IMR-90 (cell line): ENCODE data around the gene RSL1D1. TPM values are rescaled to one million over a fixed set of nuclear protein-coding genes. Genes with fewer than 3 reads are reported as not detected.
"Not testable (repeated sequence)": the region's sequence is repeated elsewhere in the genome, so short reads cannot be mapped to it uniquely, and the experiment has no call there.

Experiments
- ATAC-seq: fragments of 200-7000 bp; cut with Tn5 transposase; 2 replicates; pipeline ENCODE4 v1.9.1; 2020; ENCODE audit warnings: low read depth, mild to moderate bottlenecking, moderate library complexity
- BruUV-seq: library from RNA; stranded (reverse); fragments of 400-500 nt; replicated peaks from 2 replicates; lab custom pipeline; 2021; lab: Mats Ljungman, UMichigan
- CTCF ChIA-PET: fragments of 300-600 bp; formaldehyde crosslinking; extraction: SDS; loops from one replicate; lab custom pipeline; 2021; ENCODE audit warnings: antibody characterized with exemption; lab: Yijun Ruan, JAX
- POLR2A ChIA-PET: fragments of 300-600 bp; sonication (Branson Sonifier 250); formaldehyde crosslinking; loops from one replicate; lab custom pipeline; 2022; ENCODE audit warnings: antibody characterized with exemption; ENCODE audit not compliant: unreplicated experiment; lab: Charles Lee
- DNase-seq: peaks from one replicate; pipeline ENCODE4 v3.0.0; 2013
- H2AFZ ChIP-seq: replicated peaks from 2 replicates; pipeline ENCODE3; 2013; ENCODE audit warnings: low read length, mild to moderate bottlenecking; ENCODE audit not compliant: poor library complexity
- H2AK5ac ChIP-seq: 2 replicates; pipeline ENCODE4 v1.6.1; 2013; ENCODE audit warnings: low read depth, low read length, inconsistent platforms
- H2AK9ac ChIP-seq: replicated peaks from 2 replicates; pipeline ENCODE3; 2013; ENCODE audit warnings: mild to moderate bottlenecking, low read depth, low read length, moderate library complexity; ENCODE audit not compliant: poor library complexity
- H2BK120ac ChIP-seq: 2 replicates; pipeline ENCODE4 v1.6.1; 2013; ENCODE audit warnings: low read depth, low read length, inconsistent platforms
- H2BK15ac ChIP-seq: 3 replicates; pipeline ENCODE4 v1.6.1; 2013; ENCODE audit warnings: low read depth, low read length, inconsistent platforms
- H2BK20ac ChIP-seq: 2 replicates; pipeline ENCODE4 v1.6.1; 2013; ENCODE audit warnings: low read depth, mild to moderate bottlenecking, inconsistent platforms, low read length, moderate library complexity
- H2BK5ac ChIP-seq: 2 replicates; pipeline ENCODE4 v1.6.1; 2013; ENCODE audit warnings: mild to moderate bottlenecking, low read depth, low read length, inconsistent platforms; ENCODE audit not compliant: poor library complexity, severe bottlenecking
- H3K14ac ChIP-seq: replicated peaks from 2 replicates; pipeline ENCODE4 v1.6.1; 2013; ENCODE audit warnings: low read depth, low read length, inconsistent platforms
- H3K18ac ChIP-seq: 2 replicates; pipeline ENCODE4 v1.6.1; 2013; ENCODE audit warnings: low read depth, low read length, control low read depth
- H3K23ac ChIP-seq: 2 replicates; pipeline ENCODE4 v1.6.1; 2013; ENCODE audit warnings: low read depth, low read length, inconsistent platforms
- H3K27ac ChIP-seq: 2 replicates; pipeline ENCODE4 v1.5.1; 2013; ENCODE audit warnings: mild to moderate bottlenecking, control low read depth, low read length; ENCODE audit not compliant: insufficient read depth
- H3K27me3 ChIP-seq: 2 replicates; pipeline ENCODE4 v1.6.1; 2013; ENCODE audit warnings: low read length; ENCODE audit not compliant: control insufficient read depth, insufficient read depth
- H3K36me3 ChIP-seq: 2 replicates; pipeline ENCODE4 v1.6.1; 2013; ENCODE audit warnings: low read length, mixed read lengths; ENCODE audit not compliant: control insufficient read depth, insufficient read depth
- H3K4ac ChIP-seq: 2 replicates; pipeline ENCODE4 v1.6.1; 2013; ENCODE audit warnings: low read depth, low read length, inconsistent platforms
- H3K4me1 ChIP-seq: 2 replicates; pipeline ENCODE4 v1.6.1; 2013; ENCODE audit warnings: low read length, mixed read lengths; ENCODE audit not compliant: control insufficient read depth, insufficient read depth
- H3K4me2 ChIP-seq: 2 replicates; pipeline ENCODE4 v1.6.1; 2013; ENCODE audit warnings: low read depth, mild to moderate bottlenecking, control low read depth, low read length, moderate library complexity
- H3K4me3 ChIP-seq: 2 replicates; pipeline ENCODE4 v1.5.1; 2013; ENCODE audit warnings: low read depth, mild to moderate bottlenecking, control low read depth, low read length, moderate library complexity; ENCODE audit not compliant: insufficient read depth
- H3K56ac ChIP-seq: 2 replicates; pipeline ENCODE4 v1.6.1; 2013; ENCODE audit warnings: low read length, inconsistent platforms; ENCODE audit not compliant: insufficient read depth; ENCODE audit errors: extremely low read depth
- H3K79me1 ChIP-seq, 2 experiments: 2 replicates each; pipeline ENCODE4 v1.6.1; 2013; ENCODE audit warnings: low read length in 2 of 2, inconsistent platforms in 1 of 2, low read depth in 1 of 2
- H3K9ac ChIP-seq: 2 replicates; pipeline ENCODE4 v1.6.1; 2013; ENCODE audit warnings: low read depth, low read length, control low read depth
- H3K9me1 ChIP-seq: 2 replicates; pipeline ENCODE4 v1.6.1; 2013; ENCODE audit warnings: low read length, inconsistent platforms; ENCODE audit not compliant: insufficient read depth
- H3K9me3 ChIP-seq: 2 replicates; pipeline ENCODE4 v1.6.1; 2013; ENCODE audit warnings: low read length; ENCODE audit not compliant: control insufficient read depth, insufficient read depth
- H4K20me1 ChIP-seq: 2 replicates; pipeline ENCODE4 v1.6.1; 2013; ENCODE audit warnings: low read length, inconsistent platforms; ENCODE audit not compliant: insufficient read depth
- H4K5ac ChIP-seq: 2 replicates; pipeline ENCODE4 v1.6.1; 2013; ENCODE audit warnings: mild to moderate bottlenecking, low read depth, low read length, control low read depth
- H4K8ac ChIP-seq, 2 experiments: 2 replicates each; pipeline ENCODE4 v1.6.1; 2013; ENCODE audit warnings: low read depth in 2 of 2, low read length in 2 of 2, control low read depth in 1 of 2, inconsistent platforms in 1 of 2
- H4K91ac ChIP-seq: 2 replicates; pipeline ENCODE4 v1.6.1; 2013; ENCODE audit warnings: low read depth, low read length, inconsistent platforms; ENCODE audit not compliant: insufficient read depth
- ELK1 ChIP-seq: fragments of 150-350 bp; IDR thresholded peaks from 2 replicates; pipeline ENCODE4 v1.6.1; 2016; ENCODE audit warnings: low read depth, mild to moderate bottlenecking, low read length, moderate library complexity, borderline replicate concordance
- WGBS, 2 experiments: methylation state at CpG; one replicate each; pipeline versions ENCODE4 v1.1.5 to v1.1.7; 2013; ENCODE audit warnings: missing lambda C conversion rate in 2 of 2; ENCODE audit not compliant: insufficient read length in 1 of 2; ENCODE audit errors: extremely low coverage in 2 of 2; 5-methylcytosine and 5-hydroxymethylcytosine counted together
- dilution Hi-C: fragments of 300-500 bp; cut with HindIII; formaldehyde crosslinking; loops from one replicate; pipeline ENCODE4 v1.14.3; 2018; ENCODE audit warnings: low sequenced_read_pairs; ENCODE audit not compliant: unreplicated experiment
- in situ Hi-C: fragments of 300-500 bp; cut with MboI; formaldehyde crosslinking; loops from 3 replicates; pipeline ENCODE4 v1.14.3; 2019; ENCODE audit warnings: low sequenced_read_pairs, inconsistent platforms, mixed read lengths
- intact Hi-C: fragments of 100-400 bp; cut with micrococcal nuclease; formaldehyde crosslinking; loops from 2 replicates; pipeline ENCODE4 v1.10.0; 2022
- polyA plus RNA-seq, 3 experiments: library from polyadenylated mRNA; depleted of rRNA; stranded (reverse); fragments of >200 nt; gene quantifications; 2 replicates each; pipeline ENCODE4 v1.2.3, GENCODE V29; 2012; ENCODE audit warnings: low replicate concordance in 1 of 3
- total RNA-seq: library from RNA; depleted of rRNA; stranded (reverse); fragments of >200 nt; gene quantifications from 2 replicates; pipeline ENCODE4 v1.2.3, GENCODE V29; 2012

The RSL1D1 gene
- total and polyA plus RNA-seq, 2 of the 4 experiments (the other 2 are of a cell fraction), result 63.8 to 77.4 TPM

GRCh38 chr16:11816123-11816522, 35.2 kb downstream of the RSL1D1 start:
- no peak overlapping the region for H2BK120ac ChIP-seq
- no peak overlapping the region for H2BK20ac ChIP-seq
- no peak overlapping the region for H2AK9ac ChIP-seq
- BruUV-seq, result no TSS peak
- dilution Hi-C loops, result no loop called here
- no peaks in the 10 kb centered on the region for H3K4me1 ChIP-seq
- no peak overlapping the region for H2BK15ac ChIP-seq
- H2AK5ac ChIP-seq, result no peak overlapping the region
- H3K4ac ChIP-seq, result no peak overlapping the region
- H4K8ac ChIP-seq, result no peak overlapping the region
- H3K27ac ChIP-seq, result no peak overlapping the region
- H3K9me1 ChIP-seq, result no peaks in the 10 kb centered on the region
- H3K4me3 ChIP-seq, result no peak overlapping the region
- in situ Hi-C loops, result loop anchor here (10.0 to 25.0 kb wide), 2 partner anchors 411 to 854 kb away; no protein-coding TSS in a partner anchor
- WGBS, 2 experiments, result 80% methylated on average over 1 of the region's 5 CpGs; no CpG with 5 or more reads in 1 of the 2 experiments
- H3K56ac ChIP-seq, result no peak overlapping the region
- H3K4me2 ChIP-seq, result no peak overlapping the region
- no peak overlapping the region for H3K14ac ChIP-seq
- H4K20me1 ChIP-seq, result no peaks in the 10 kb centered on the region
- no peaks in the 10 kb centered on the region for H3K9me3 ChIP-seq
- H3K36me3 ChIP-seq, result no peaks in the 10 kb centered on the region
- H2AFZ ChIP-seq, result no peak overlapping the region
- intact Hi-C loops, result loop anchor here (10.0 kb wide), 1 partner anchor 171 kb away; no protein-coding TSS in a partner anchor
- H2BK5ac ChIP-seq, result no peak overlapping the region
- ChIA-PET CTCF (no interaction called here), POLR2A (no interaction called here)
- ATAC-seq (no peak), DNase-seq (no peak)
- no peaks in the 10 kb centered on the region for H3K79me1 ChIP-seq
- TF ChIP-seq ELK1, result no peak
- no peak overlapping the region for H3K9ac ChIP-seq
- H4K91ac ChIP-seq, result no peak overlapping the region
- H3K27me3 ChIP-seq, result no peaks in the 10 kb centered on the region
- no peak overlapping the region for H4K5ac ChIP-seq
- no peak overlapping the region for H3K23ac ChIP-seq
- no peak overlapping the region for H3K18ac ChIP-seq

GRCh38 chr16:11814800-11815199, 36.5 kb downstream of the RSL1D1 start:
- H2BK120ac ChIP-seq, H3K36me3 ChIP-seq, H3K4ac ChIP-seq, H3K56ac ChIP-seq, H3K9ac ChIP-seq, H2BK20ac ChIP-seq, DNase-seq, H2BK15ac ChIP-seq, H2AFZ ChIP-seq, H4K91ac ChIP-seq, H3K27me3 ChIP-seq, H3K9me1 ChIP-seq, H3K27ac ChIP-seq, H3K4me1 ChIP-seq, H2BK5ac ChIP-seq, H3K79me1 ChIP-seq, H3K4me2 ChIP-seq, ATAC-seq, H2AK9ac ChIP-seq, H2AK5ac ChIP-seq, H3K9me3 ChIP-seq, BruUV-seq, H3K4me3 ChIP-seq, H4K20me1 ChIP-seq, H3K18ac ChIP-seq, dilution Hi-C loops, H4K5ac ChIP-seq, H3K14ac ChIP-seq, H3K23ac ChIP-seq, H4K8ac ChIP-seq, POLR2A ChIA-PET: not testable (repeated sequence)
- no CpG with 5 or more reads among the region's 4 CpGs for WGBS, 2 experiments
- intact Hi-C loops, result loop anchor here (5.0 to 10.0 kb wide), 2 partner anchors 170 to 407 kb away; no protein-coding TSS in a partner anchor
- in situ Hi-C loops, result loop anchor here (10.0 to 25.0 kb wide), 2 partner anchors 410 to 852 kb away; no protein-coding TSS in a partner anchor
- CTCF ChIA-PET, result interaction anchor here (0.6 kb wide), 1 partner anchor 47 kb away, joined by 3 read pairs; no protein-coding TSS in a partner anchor
